CD4-positive, CD25-positive, alpha-beta regulatory T cell (primary cell): Measurements from ENCODE around the gene ESYT3. TPM values are rescaled to one million over a fixed set of nuclear protein-coding genes. Genes with fewer than 3 reads are reported as not detected.
"Not testable (repeated sequence)": the region's sequence is repeated elsewhere in the genome, so short reads cannot be mapped to it uniquely, and the experiment has no call there.

Experiments
- ATAC-seq, 2 donors: fragments of 150-1000 bp; cut with Tn5 transposase; one replicate each; pipeline ENCODE4 v1.10.0; 2021; ENCODE audit warnings: low read depth in 2 of 2, moderate number of reproducible peaks in 2 of 2, moderate library complexity in 1 of 2
- DNase-seq, 3 donors: peaks; one replicate each; pipeline versions ENCODE4 v3.0.0 to v3.0.0-alpha.2; 2012 to 2022; ENCODE audit warnings: mixed read lengths in 1 of 3
- H3K27ac ChIP-seq: one replicate; pipeline ENCODE4 v1.7.0; 2013; ENCODE audit warnings: mild to moderate bottlenecking, low read length; ENCODE audit not compliant: insufficient read depth, poor library complexity, severe bottlenecking
- H3K27me3 ChIP-seq: one replicate; pipeline ENCODE4 v1.7.0; 2013; ENCODE audit warnings: low read length; ENCODE audit not compliant: control insufficient read depth, insufficient read depth
- H3K36me3 ChIP-seq: one replicate; pipeline ENCODE4 v1.7.0; 2013; ENCODE audit warnings: mild to moderate bottlenecking, low read length, moderate library complexity; ENCODE audit not compliant: control insufficient read depth, insufficient read depth
- H3K4me1 ChIP-seq: 2 replicates; pipeline ENCODE4 v1.7.0; 2013; ENCODE audit warnings: mild to moderate bottlenecking, low read length; ENCODE audit not compliant: insufficient read depth, control insufficient read depth, poor library complexity, severe bottlenecking
- H3K4me3 ChIP-seq: one replicate; pipeline ENCODE4 v1.7.0; 2013; ENCODE audit warnings: low read depth, mild to moderate bottlenecking, low read length, moderate library complexity
- H3K9me3 ChIP-seq, 2 experiments: 1 replicate in 1 of 2; 2 replicates in 1 of 2; pipeline ENCODE4 v1.7.0; 2013; ENCODE audit warnings: low read length in 2 of 2, mild to moderate bottlenecking in 1 of 2, moderate library complexity in 1 of 2; ENCODE audit not compliant: control insufficient read depth in 2 of 2
- H3K27ac Mint-ChIP-seq, 3 donors: one replicate each; pipeline ENCODE4 v1.8.0; 2020 to 2022; ENCODE audit warnings: mild to moderate bottlenecking in 3 of 3, mixed read lengths in 3 of 3, moderate library complexity in 2 of 3
- H3K27me3 Mint-ChIP-seq: one replicate; pipeline ENCODE4 v1.8.0; 2022; ENCODE audit warnings: mild to moderate bottlenecking, mixed read lengths
- H3K36me3 Mint-ChIP-seq: one replicate; pipeline ENCODE4 v1.8.0; 2020; ENCODE audit warnings: mixed read lengths
- H3K4me1 Mint-ChIP-seq, 4 donors: one replicate each; pipeline ENCODE4 v1.8.0; 2020 to 2022; ENCODE audit warnings: mixed read lengths in 4 of 4, mild to moderate bottlenecking in 1 of 4
- H3K4me3 Mint-ChIP-seq, 4 donors: one replicate each; pipeline ENCODE4 v1.8.0; 2020 to 2022; ENCODE audit warnings: mild to moderate bottlenecking in 4 of 4, mixed read lengths in 4 of 4, moderate library complexity in 3 of 4
- H3K9me3 Mint-ChIP-seq, 7 donors: one replicate each; pipeline ENCODE4 v1.8.0; 2020 to 2022; ENCODE audit warnings: mixed read lengths in 7 of 7, mild to moderate bottlenecking in 3 of 7, moderate library complexity in 2 of 7
- polyA plus RNA-seq, 4 donors: library from polyadenylated mRNA; unstranded; fragments of 300-500 nt; fragmentation: Illumina TruSeq; gene quantifications; one replicate each; pipeline ENCODE4 v1.2.3, GENCODE V29; 2021
- total RNA-seq: library from RNA; stranded (reverse); gene quantifications from one replicate; pipeline ENCODE4 v1.2.3, GENCODE V29; 2022

Gene ESYT3
- total and polyA plus RNA-seq, 5 donors from 2014 or later, result 0.17 TPM; not detected in 4

- H3K9me3 Mint-ChIP-seq, H3K4me3 Mint-ChIP-seq, H3K4me1 ChIP-seq, H3K36me3 Mint-ChIP-seq, DNase-seq, H3K27ac Mint-ChIP-seq, H3K9me3 ChIP-seq, H3K27ac ChIP-seq, H3K4me3 ChIP-seq, H3K36me3 ChIP-seq, H3K4me1 Mint-ChIP-seq, ATAC-seq, H3K27me3 ChIP-seq: not testable (repeated sequence)
- peaks cover 18% of the 10 kb centered on the region for H3K27me3 Mint-ChIP-seq
Measured at GRCh38 chr3:138416236-138416635, 18.2 kb upstream of the ESYT3 start.

GRCh38 chr3:138417559-138417982 lies 16.8 kb upstream of the ESYT3 start:
- H3K36me3 Mint-ChIP-seq, result no peaks in the 10 kb centered on the region
- peaks cover 18% of the 10 kb centered on the region for H3K27me3 Mint-ChIP-seq
- Histone ChIP-seq H3K36me3 (no peaks in the 10 kb centered on the region), H3K4me1 (no peaks in the 10 kb centered on the region), H3K9me3 (no peaks in the 10 kb centered on the region), H3K27ac (no peak overlapping the region), H3K27me3 (peaks cover 5% of the 10 kb centered on the region), H3K4me3 (no peak overlapping the region)
- H3K4me1 Mint-ChIP-seq, result no peaks in the 10 kb centered on the region
- no peaks in the 10 kb centered on the region for H3K9me3 Mint-ChIP-seq
- peak; percentile 57 to 59 for ATAC-seq
- peak; percentile 24 to 63 (median 39) for DNase-seq
- H3K27ac Mint-ChIP-seq, result no peak overlapping the region
- no peak overlapping the region for H3K4me3 Mint-ChIP-seq

DNA sequence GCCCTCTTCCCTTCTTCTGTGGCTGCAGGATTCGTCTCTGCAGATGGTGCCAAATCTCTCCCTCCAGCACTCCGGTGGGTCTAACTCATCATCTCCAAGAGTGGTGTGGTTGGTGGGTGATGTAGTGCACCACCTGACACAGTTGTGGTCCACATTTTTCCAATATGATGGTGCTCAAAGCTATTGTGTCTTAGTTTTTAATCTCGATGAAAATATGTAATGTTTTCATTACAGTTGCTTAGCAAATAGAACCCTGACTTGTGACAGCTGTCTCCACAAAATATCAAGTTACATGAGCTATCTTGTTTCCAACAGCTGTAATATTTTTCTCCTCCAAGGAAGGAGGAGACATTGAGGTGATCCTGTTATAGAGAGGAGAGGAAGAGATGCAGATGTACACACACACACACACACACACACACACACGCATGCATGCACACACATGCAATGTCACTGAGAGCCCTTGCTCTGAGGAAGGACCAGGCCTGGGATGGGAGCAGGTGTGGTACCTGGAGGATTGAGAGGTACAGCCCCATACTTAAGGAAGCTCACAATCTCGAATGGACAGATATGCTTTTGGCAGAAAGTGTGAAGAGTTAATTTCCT lies 15.7 kb upstream of the ESYT3 start:
- Histone ChIP-seq H3K27ac (no peak overlapping the region), H3K36me3 (no peaks in the 10 kb centered on the region), H3K4me3 (no peak overlapping the region), H3K27me3 (peaks cover 5% of the 10 kb centered on the region), H3K4me1 (no peaks in the 10 kb centered on the region), H3K9me3 (no peaks in the 10 kb centered on the region)
- no peak overlapping the region for H3K27ac Mint-ChIP-seq
- DNase-seq (no peak), ATAC-seq (no peak)
- H3K9me3 Mint-ChIP-seq, result no peaks in the 10 kb centered on the region
- H3K27me3 Mint-ChIP-seq, result peaks cover 18% of the 10 kb centered on the region
- no peaks in the 10 kb centered on the region for H3K36me3 Mint-ChIP-seq
- no peaks in the 10 kb centered on the region for H3K4me1 Mint-ChIP-seq
- H3K4me3 Mint-ChIP-seq, result no peak overlapping the region

- Mint-ChIP-seq H3K27me3 (peaks cover 15% of the 10 kb centered on the region), H3K36me3 (no peaks in the 10 kb centered on the region), H3K4me1 (no peaks in the 10 kb centered on the region), H3K27ac (no peak overlapping the region), H3K4me3 (no peak overlapping the region), H3K9me3 (no peaks in the 10 kb centered on the region)
- no peaks in the 10 kb centered on the region for H3K36me3 ChIP-seq
- DNase-seq (no peak), ATAC-seq (no peak)
- no peaks in the 10 kb centered on the region for H3K27me3 ChIP-seq
- no peak overlapping the region for H3K27ac ChIP-seq
- no peak overlapping the region for H3K4me3 ChIP-seq
- no peaks in the 10 kb centered on the region for H3K9me3 ChIP-seq
- H3K4me1 ChIP-seq, result no peaks in the 10 kb centered on the region
Measured at GRCh38 chr3:138423316-138423715, 11.1 kb upstream of the ESYT3 start.

DNA sequence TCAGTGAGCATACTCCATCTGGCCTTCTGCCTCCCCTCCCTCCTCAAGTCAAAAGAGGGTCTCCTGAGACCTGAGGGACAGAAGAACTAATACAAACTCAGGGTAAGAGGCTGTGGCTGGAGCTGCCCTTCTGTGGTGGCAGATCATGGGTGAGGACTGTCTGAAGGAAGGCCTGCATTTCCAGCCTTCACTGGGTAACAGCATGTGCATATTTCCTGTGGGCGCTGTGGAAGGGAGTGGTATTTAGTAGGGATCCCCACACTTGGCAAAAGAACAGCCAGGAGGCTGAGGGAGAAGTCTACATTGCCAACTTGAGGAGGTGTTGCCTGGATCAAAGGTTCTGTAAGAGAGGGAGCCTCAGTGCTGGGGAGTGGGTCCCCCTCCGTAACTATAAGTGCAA lies 10.1 kb upstream of the ESYT3 start:
- H3K9me3 ChIP-seq, result no peaks in the 10 kb centered on the region
- Mint-ChIP-seq H3K4me3 (no peak overlapping the region), H3K4me1 (no peaks in the 10 kb centered on the region), H3K36me3 (no peaks in the 10 kb centered on the region), H3K9me3 (no peaks in the 10 kb centered on the region), H3K27ac (no peak overlapping the region), H3K27me3 (peaks cover 20% of the 10 kb centered on the region)
- no peak overlapping the region for H3K4me3 ChIP-seq
- DNase-seq (no peak), ATAC-seq (no peak)
- H3K27me3 ChIP-seq, result no peaks in the 10 kb centered on the region
- H3K4me1 ChIP-seq, result no peaks in the 10 kb centered on the region
- H3K27ac ChIP-seq, result no peak overlapping the region
- H3K36me3 ChIP-seq, result no peaks in the 10 kb centered on the region

GRCh38 chr3:138426211-138426610 lies 8.2 kb upstream of the ESYT3 start:
- Histone ChIP-seq H3K4me3 (no peak overlapping the region), H3K4me1 (no peaks in the 10 kb centered on the region), H3K9me3 (no peaks in the 10 kb centered on the region), H3K36me3 (no peaks in the 10 kb centered on the region), H3K27ac (no peak overlapping the region), H3K27me3 (no peaks in the 10 kb centered on the region)
- Mint-ChIP-seq H3K4me3 (no peak overlapping the region), H3K36me3 (no peaks in the 10 kb centered on the region), H3K27me3 (peaks cover 18% of the 10 kb centered on the region), H3K9me3 (no peaks in the 10 kb centered on the region), H3K4me1 (no peaks in the 10 kb centered on the region), H3K27ac (no peak overlapping the region)
- DNase-seq (no peak), ATAC-seq (no peak)

GRCh38 chr3:138426754-138427153 lies 7.7 kb upstream of the ESYT3 start:
- H3K4me1 ChIP-seq, H3K4me3 ChIP-seq, H3K4me1 Mint-ChIP-seq, DNase-seq, H3K9me3 Mint-ChIP-seq, ATAC-seq, H3K9me3 ChIP-seq, H3K4me3 Mint-ChIP-seq, H3K27me3 ChIP-seq, H3K36me3 Mint-ChIP-seq, H3K27ac Mint-ChIP-seq, H3K27ac ChIP-seq, H3K36me3 ChIP-seq: not testable (repeated sequence)
- H3K27me3 Mint-ChIP-seq, result peaks cover 18% of the 10 kb centered on the region

DNA sequence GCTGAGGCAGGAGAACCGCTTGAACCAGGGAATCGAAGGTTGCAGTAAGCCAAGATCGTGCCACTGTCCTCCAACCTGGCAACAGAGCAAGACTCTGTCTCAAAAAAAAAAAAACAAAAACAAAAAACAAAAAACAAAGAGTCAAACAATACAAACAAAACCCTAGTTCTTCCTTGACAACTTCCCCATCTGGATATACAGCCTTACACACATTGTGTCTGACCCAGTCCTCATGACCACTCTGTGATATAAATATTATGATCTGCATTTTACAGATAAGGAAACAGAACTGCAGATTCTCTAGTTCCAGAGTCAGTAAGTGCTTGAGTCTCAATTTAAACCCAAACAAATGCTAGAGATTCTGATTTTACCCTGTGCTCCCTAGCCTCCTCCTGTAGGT lies 4.8 kb upstream of the ESYT3 start:
- H3K27me3 ChIP-seq, result peaks cover 3% of the 10 kb centered on the region
- Mint-ChIP-seq H3K27me3 (peaks cover 42% of the 10 kb centered on the region), H3K4me3 (no peak overlapping the region), H3K4me1 (peaks cover 0 to 10% (median 5%) of the 10 kb centered on the region in 4 donors), H3K36me3 (no peaks in the 10 kb centered on the region), H3K9me3 (peaks cover 0 to 2% (median 0%) of the 10 kb centered on the region in 7 donors), H3K27ac (no peak overlapping the region)
- ATAC-seq (no peak), DNase-seq (no peak)
- H3K36me3 ChIP-seq, result no peaks in the 10 kb centered on the region
- H3K4me1 ChIP-seq, result peaks cover 2% of the 10 kb centered on the region
- no peak overlapping the region for H3K27ac ChIP-seq
- no peak overlapping the region for H3K4me3 ChIP-seq
- no peaks in the 10 kb centered on the region for H3K9me3 ChIP-seq
